Esophagus squamous epithelium (tissue), 4 donors: ENCODE measurements around the gene EHD2.
"Not testable (repeated sequence)": the region's sequence is repeated elsewhere in the genome, so short reads cannot be mapped to it uniquely, and the experiment has no call there.

ENCODE experiments used
- CTCF ChIP-seq, 6 experiments: fragments of 450-650 bp in 4 of 6; fragments of 200-600 bp in 2 of 6; sonication (generic) in 2 of 6; IDR thresholded peaks; one replicate each; pipeline ENCODE4 v1.5.1; 2016 to 2019; ENCODE audit warnings: antibody characterized with exemption in 6 of 6, mild to moderate bottlenecking in 4 of 6, moderate library complexity in 4 of 6
- POLR2A ChIP-seq, 4 donors: fragments of 450-650 bp; IDR thresholded peaks; one replicate each; pipeline ENCODE4 v1.6.1; 2017; ENCODE audit warnings: antibody characterized with exemption in 4 of 4, mild to moderate bottlenecking in 4 of 4, moderate library complexity in 3 of 4

- TF ChIP-seq CTCF, POLR2A (IDR thresholded peaks at IDR 0.05): not testable (repeated sequence)
These were observed 51.5 kb downstream of the EHD2 start for GRCh38 chr19:47764705-47765104.
